ENCODE measurements around the gene TACO1.

TACO1 gene

GRCh38 chr17:63629627-63630026 is 28.9 kb downstream of the TACO1 start:
- Histone ChIP-seq H3K79me2 (ENCODE audit: low read length) (peaks cover 12% of the 10 kb centered on the region), H3K27ac (ENCODE audit: low read length) (no peak overlapping the region), H3K27me3 (ENCODE audit: low read depth, low read length) (no peaks in the 10 kb centered on the region)

GRCh38 chr17:63631062-63631461 is 30.4 kb downstream of the TACO1 start:
- no peak overlapping the region for H3K4me2 ChIP-seq (ENCODE audit: low read length)
- no peaks in the 10 kb centered on the region for H3K27me3 ChIP-seq (ENCODE audit: low read depth, low read length)
- TF ChIP-seq EZH2phosphoT487 (IDR thresholded peaks at IDR 0.05; ENCODE audit: low read depth) = no peak
- no peak for TF ChIP-seq CTCF (IDR thresholded peaks at IDR 0.05; ENCODE audit: low read depth, low read length)
- H3K9ac ChIP-seq (ENCODE audit: low read length) = no peak overlapping the region
- no peaks in the 10 kb centered on the region for H3K79me2 ChIP-seq (ENCODE audit: low read length)
- peaks cover 8% of the 10 kb centered on the region for H3K4me1 ChIP-seq (ENCODE audit: low read length)
- H4K20me1 ChIP-seq (ENCODE audit: insufficient read depth, low read length) = no peaks in the 10 kb centered on the region
- no peaks in the 10 kb centered on the region for H3K9me3 ChIP-seq (ENCODE audit: insufficient read depth, low read length)
- peaks cover 3% of the 10 kb centered on the region for H3K36me3 ChIP-seq (replicated peaks; ENCODE audit: low read depth, low read length)
- no peak overlapping the region for H3K4me3 ChIP-seq (ENCODE audit: low read length)
- no peak overlapping the region for H2AFZ ChIP-seq (ENCODE audit: low read depth, low read length)
- no peak overlapping the region for H3K27ac ChIP-seq (ENCODE audit: low read length)

More at GRCh38 chr17:63629627-63630026, 28.9 kb downstream of the TACO1 start:
- H3K9me3 ChIP-seq (ENCODE audit: insufficient read depth, low read length) = no peaks in the 10 kb centered on the region
- H4K20me1 ChIP-seq (ENCODE audit: insufficient read depth, low read length) = no peaks in the 10 kb centered on the region
- H3K4me3 ChIP-seq (ENCODE audit: low read length) = no peak overlapping the region
- no peak for TF ChIP-seq EZH2phosphoT487 (IDR thresholded peaks at IDR 0.05; ENCODE audit: low read depth)
- TF ChIP-seq CTCF (IDR thresholded peaks at IDR 0.05; ENCODE audit: low read depth, low read length) = no peak
- H3K4me2 ChIP-seq (ENCODE audit: low read length) = no peak overlapping the region
- H3K36me3 ChIP-seq (replicated peaks; ENCODE audit: low read depth, low read length) = peaks cover 2% of the 10 kb centered on the region
- peaks cover 8% of the 10 kb centered on the region for H3K4me1 ChIP-seq (ENCODE audit: low read length)
- H2AFZ ChIP-seq (ENCODE audit: low read depth, low read length) = no peak overlapping the region
- H3K9ac ChIP-seq (ENCODE audit: low read length) = no peak overlapping the region

- peaks cover 8% of the 10 kb centered on the region for H3K36me3 ChIP-seq (replicated peaks; ENCODE audit: low read depth, low read length)
- H4K20me1 ChIP-seq (ENCODE audit: insufficient read depth, low read length) = no peaks in the 10 kb centered on the region
- H3K9me3 ChIP-seq (ENCODE audit: insufficient read depth, low read length) = no peaks in the 10 kb centered on the region
- H3K4me2 ChIP-seq (ENCODE audit: low read length) = no peak overlapping the region
- TF ChIP-seq CTCF (IDR thresholded peaks at IDR 0.05; ENCODE audit: low read depth, low read length) (no peak), EZH2phosphoT487 (IDR thresholded peaks at IDR 0.05; ENCODE audit: low read depth) (no peak)
- no peaks in the 10 kb centered on the region for H3K27me3 ChIP-seq (ENCODE audit: low read depth, low read length)
- H3K9ac ChIP-seq (ENCODE audit: low read length) = no peak overlapping the region
- H3K27ac ChIP-seq (ENCODE audit: low read length) = no peak overlapping the region
- H3K4me1 ChIP-seq (ENCODE audit: low read length) = peaks cover 8% of the 10 kb centered on the region
- no peak overlapping the region for H2AFZ ChIP-seq (ENCODE audit: low read depth, low read length)
- H3K4me3 ChIP-seq (ENCODE audit: low read length) = no peak overlapping the region
- H3K79me2 ChIP-seq (ENCODE audit: low read length) = no peaks in the 10 kb centered on the region
Measured at GRCh38 chr17:63631626-63632025, 30.9 kb downstream of the TACO1 start.

- TF ChIP-seq EZH2phosphoT487 (IDR thresholded peaks at IDR 0.05; ENCODE audit: low read depth) (no peak), CTCF (IDR thresholded peaks at IDR 0.05; ENCODE audit: low read depth, low read length) (no peak)
- Histone ChIP-seq H3K9me3 (ENCODE audit: insufficient read depth, low read length) (no peaks in the 10 kb centered on the region), H3K27ac (ENCODE audit: low read length) (no peak overlapping the region), H3K27me3 (ENCODE audit: low read depth, low read length) (no peaks in the 10 kb centered on the region), H3K9ac (ENCODE audit: low read length) (no peak overlapping the region), H3K36me3 (replicated peaks; ENCODE audit: low read depth, low read length) (peaks cover 8% of the 10 kb centered on the region), H4K20me1 (ENCODE audit: insufficient read depth, low read length) (no peaks in the 10 kb centered on the region), H3K79me2 (ENCODE audit: low read length) (no peaks in the 10 kb centered on the region), H2AFZ (ENCODE audit: low read depth, low read length) (no peak overlapping the region), H3K4me1 (ENCODE audit: low read length) (peaks cover 8% of the 10 kb centered on the region), H3K4me2 (ENCODE audit: low read length) (no peak overlapping the region), H3K4me3 (ENCODE audit: low read length) (no peak overlapping the region)
Measured at GRCh38 chr17:63633742-63634141, 33.0 kb downstream of the TACO1 start.
